ENCODE measurements around the gene CLK2. TPM values are rescaled to one million over a fixed set of nuclear protein-coding genes. Genes with fewer than 3 reads are reported as not detected.

Gene CLK2
- total and polyA plus RNA-seq, 9 of the 15 experiments (the other 6 are each of a cell fraction or from before 2014, with no cell fraction given) = 13.5 to 81.4 (median 39.6) TPM

DNA sequence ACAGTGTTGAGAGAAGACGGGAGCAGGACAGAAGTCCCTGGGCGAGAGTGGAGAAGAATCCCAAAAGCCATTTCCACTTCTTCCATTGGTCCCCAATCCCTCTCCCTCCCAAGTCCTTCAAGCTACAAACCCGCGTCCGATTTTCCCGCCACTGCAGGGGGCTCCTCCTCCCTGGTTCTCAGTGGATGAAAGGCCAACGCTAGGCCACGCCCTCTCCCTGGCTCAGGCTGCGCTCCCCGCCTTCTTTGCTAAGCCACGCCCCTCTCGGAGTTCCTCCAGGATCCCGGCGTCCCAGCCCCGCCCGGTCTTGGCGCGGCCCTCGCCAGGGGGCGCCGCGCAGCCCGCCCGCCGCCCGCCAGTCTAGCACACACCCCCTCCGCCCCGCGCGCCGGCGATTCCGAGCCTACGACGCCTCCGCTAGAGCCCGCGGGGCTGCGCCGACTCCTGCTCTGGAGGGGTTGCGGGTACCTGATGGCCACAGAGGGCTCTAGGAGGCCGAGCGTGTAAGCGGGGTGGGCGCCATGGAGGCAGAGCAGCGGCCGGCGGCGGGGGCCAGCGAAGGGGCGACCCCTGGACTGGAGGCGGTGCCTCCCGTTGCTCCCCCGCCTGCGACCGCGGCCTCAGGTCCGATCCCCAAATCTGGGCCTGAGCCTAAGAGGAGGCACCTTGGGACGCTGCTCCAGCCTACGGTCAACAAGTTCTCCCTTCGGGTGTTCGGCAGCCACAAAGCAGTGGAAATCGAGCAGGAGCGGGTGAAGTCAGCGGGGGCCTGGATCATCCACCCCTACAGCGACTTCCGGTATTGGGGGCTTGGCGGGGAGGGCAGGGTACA, 4.0 kb upstream of the CLK2 start, which contains the start of gene HCN3 (continued):
- TF ChIP-seq, protein P1, sequence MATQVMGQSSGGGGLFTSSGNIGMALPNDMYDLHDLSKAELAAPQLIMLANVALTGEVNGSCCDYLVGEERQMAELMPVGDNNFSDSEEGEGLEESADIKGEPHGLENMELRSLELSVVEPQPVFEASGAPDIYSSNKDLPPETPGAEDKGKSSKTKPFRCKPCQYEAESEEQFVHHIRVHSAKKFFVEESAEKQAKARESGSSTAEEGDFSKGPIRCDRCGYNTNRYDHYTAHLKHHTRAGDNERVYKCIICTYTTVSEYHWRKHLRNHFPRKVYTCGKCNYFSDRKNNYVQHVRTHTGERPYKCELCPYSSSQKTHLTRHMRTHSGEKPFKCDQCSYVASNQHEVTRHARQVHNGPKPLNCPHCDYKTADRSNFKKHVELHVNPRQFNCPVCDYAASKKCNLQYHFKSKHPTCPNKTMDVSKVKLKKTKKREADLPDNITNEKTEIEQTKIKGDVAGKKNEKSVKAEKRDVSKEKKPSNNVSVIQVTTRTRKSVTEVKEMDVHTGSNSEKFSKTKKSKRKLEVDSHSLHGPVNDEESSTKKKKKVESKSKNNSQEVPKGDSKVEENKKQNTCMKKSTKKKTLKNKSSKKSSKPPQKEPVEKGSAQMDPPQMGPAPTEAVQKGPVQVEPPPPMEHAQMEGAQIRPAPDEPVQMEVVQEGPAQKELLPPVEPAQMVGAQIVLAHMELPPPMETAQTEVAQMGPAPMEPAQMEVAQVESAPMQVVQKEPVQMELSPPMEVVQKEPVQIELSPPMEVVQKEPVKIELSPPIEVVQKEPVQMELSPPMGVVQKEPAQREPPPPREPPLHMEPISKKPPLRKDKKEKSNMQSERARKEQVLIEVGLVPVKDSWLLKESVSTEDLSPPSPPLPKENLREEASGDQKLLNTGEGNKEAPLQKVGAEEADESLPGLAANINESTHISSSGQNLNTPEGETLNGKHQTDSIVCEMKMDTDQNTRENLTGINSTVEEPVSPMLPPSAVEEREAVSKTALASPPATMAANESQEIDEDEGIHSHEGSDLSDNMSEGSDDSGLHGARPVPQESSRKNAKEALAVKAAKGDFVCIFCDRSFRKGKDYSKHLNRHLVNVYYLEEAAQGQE (IDR thresholded peaks at IDR 0.05; ENCODE audit: borderline replicate concordance) = peak; percentile 82
- TF ChIP-seq, protein P1 (CRISPR knock-in tag; IDR thresholded peaks at IDR 0.05; ENCODE audit: low read depth) = peak; percentile 82; the same call in 1 of the 2 replicates
- TF ChIP-seq, protein P2, sequence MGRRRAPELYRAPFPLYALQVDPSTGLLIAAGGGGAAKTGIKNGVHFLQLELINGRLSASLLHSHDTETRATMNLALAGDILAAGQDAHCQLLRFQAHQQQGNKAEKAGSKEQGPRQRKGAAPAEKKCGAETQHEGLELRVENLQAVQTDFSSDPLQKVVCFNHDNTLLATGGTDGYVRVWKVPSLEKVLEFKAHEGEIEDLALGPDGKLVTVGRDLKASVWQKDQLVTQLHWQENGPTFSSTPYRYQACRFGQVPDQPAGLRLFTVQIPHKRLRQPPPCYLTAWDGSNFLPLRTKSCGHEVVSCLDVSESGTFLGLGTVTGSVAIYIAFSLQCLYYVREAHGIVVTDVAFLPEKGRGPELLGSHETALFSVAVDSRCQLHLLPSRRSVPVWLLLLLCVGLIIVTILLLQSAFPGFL (CRISPR knock-in tag; IDR thresholded peaks at IDR 0.05) = 0 out of 2 replicates have a peak, but pooled peaks have one; percentile 22
- TF ChIP-seq, protein P3, sequence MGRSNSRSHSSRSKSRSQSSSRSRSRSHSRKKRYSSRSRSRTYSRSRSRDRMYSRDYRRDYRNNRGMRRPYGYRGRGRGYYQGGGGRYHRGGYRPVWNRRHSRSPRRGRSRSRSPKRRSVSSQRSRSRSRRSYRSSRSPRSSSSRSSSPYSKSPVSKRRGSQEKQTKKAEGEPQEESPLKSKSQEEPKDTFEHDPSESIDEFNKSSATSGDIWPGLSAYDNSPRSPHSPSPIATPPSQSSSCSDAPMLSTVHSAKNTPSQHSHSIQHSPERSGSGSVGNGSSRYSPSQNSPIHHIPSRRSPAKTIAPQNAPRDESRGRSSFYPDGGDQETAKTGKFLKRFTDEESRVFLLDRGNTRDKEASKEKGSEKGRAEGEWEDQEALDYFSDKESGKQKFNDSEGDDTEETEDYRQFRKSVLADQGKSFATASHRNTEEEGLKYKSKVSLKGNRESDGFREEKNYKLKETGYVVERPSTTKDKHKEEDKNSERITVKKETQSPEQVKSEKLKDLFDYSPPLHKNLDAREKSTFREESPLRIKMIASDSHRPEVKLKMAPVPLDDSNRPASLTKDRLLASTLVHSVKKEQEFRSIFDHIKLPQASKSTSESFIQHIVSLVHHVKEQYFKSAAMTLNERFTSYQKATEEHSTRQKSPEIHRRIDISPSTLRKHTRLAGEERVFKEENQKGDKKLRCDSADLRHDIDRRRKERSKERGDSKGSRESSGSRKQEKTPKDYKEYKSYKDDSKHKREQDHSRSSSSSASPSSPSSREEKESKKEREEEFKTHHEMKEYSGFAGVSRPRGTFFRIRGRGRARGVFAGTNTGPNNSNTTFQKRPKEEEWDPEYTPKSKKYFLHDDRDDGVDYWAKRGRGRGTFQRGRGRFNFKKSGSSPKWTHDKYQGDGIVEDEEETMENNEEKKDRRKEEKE (IDR thresholded peaks at IDR 0.05; ENCODE audit: borderline replicate concordance in 1 of 2, control insufficient read depth in 1 of 2, low read depth in 2 of 2, low read length in 1 of 2) = no peak
- TF ChIP-seq ZNF224 (CRISPR knock-in tag; IDR thresholded peaks at IDR 0.05) (no peak), KLF1 (tag; IDR thresholded peaks at IDR 0.05) (0 out of 2 replicates have a peak, but pooled peaks have one; percentile 40), POLR2G (IDR thresholded peaks at IDR 0.05; ENCODE audit: low read depth, low read length) (peak; percentile 63; the same call in 1 of the 2 replicates), HDAC8 (tag; IDR thresholded peaks at IDR 0.05) (no peak), ZNF175 (CRISPR knock-in tag; IDR thresholded peaks at IDR 0.05; ENCODE audit: low read depth) (no peak)
- TF ChIP-seq, protein P4, sequence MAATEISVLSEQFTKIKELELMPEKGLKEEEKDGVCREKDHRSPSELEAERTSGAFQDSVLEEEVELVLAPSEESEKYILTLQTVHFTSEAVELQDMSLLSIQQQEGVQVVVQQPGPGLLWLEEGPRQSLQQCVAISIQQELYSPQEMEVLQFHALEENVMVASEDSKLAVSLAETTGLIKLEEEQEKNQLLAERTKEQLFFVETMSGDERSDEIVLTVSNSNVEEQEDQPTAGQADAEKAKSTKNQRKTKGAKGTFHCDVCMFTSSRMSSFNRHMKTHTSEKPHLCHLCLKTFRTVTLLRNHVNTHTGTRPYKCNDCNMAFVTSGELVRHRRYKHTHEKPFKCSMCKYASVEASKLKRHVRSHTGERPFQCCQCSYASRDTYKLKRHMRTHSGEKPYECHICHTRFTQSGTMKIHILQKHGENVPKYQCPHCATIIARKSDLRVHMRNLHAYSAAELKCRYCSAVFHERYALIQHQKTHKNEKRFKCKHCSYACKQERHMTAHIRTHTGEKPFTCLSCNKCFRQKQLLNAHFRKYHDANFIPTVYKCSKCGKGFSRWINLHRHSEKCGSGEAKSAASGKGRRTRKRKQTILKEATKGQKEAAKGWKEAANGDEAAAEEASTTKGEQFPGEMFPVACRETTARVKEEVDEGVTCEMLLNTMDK (IDR thresholded peaks at IDR 0.05; ENCODE audit: borderline replicate concordance, insufficient read depth, low read depth, low read length, poor library complexity, severe bottlenecking) = peak; percentile 74
